Measurements from ENCODE around the gene FAM13B.
"Not testable (repeated sequence)": the region's sequence is repeated elsewhere in the genome, so short reads cannot be mapped to it uniquely, and the experiment has no call there.

FAM13B gene

DNA sequence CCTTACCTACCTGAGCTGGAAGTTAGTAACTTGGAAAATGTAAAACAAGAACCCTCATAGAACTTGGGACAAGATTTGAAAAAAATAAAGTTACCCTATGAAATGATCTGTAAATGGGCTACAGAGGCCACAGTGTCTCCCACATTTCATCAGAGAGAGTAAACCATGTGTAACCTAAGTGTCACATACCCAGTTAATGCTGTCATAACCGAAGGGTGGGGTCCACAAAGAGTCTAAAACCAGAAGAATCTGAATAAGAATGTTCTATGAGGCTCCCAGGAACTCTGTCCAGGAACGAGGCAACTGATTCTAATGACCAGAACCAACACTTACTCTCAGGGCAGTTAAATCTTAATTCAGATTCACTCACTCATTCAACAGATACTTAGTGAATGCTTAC, 1.0 kb upstream of the FAM13B start:
- no peak for DNase-seq

DNA sequence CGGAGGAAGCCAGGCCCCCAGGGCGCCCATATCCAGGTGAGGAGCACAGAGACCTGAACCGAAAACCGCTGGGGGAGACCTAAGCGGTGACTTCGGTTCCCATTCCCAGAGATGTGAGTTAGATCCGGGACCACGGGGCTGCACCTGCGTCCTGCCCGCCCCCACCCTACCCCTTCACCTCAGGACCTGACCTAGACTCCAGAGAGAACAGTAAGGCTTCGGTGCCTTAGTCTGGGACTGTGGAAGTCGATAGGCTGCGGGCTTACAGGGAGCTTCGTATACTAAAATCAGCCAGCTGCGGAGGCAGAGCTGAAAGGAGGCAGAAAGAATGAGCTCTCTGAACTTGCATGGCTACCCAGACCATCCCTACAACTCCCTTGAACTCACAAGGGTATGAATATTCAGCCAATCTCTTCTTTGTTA, 518 bp upstream of the FAM13B start:
- DNase-seq = no peak

- DNase-seq = peak; percentile 61 to 76
Measured at GRCh38 chr5:138032028-138032571, 779 bp downstream of the FAM13B start.

- no peak for DNase-seq
Measured at GRCh38 chr5:138029944-138030343, 2.9 kb downstream of the FAM13B start.

GRCh38 chr5:138029501-138029900, 3.4 kb downstream of the FAM13B start:
- DNase-seq = no peak

GRCh38 chr5:138028971-138029365, 3.9 kb downstream of the FAM13B start:
- DNase-seq = no peak

- DNase-seq = not testable (repeated sequence)
Measured at GRCh38 chr5:138028262-138028970, 4.5 kb downstream of the FAM13B start.

GRCh38 chr5:138026793-138027192, 6.1 kb downstream of the FAM13B start:
- not testable (repeated sequence) for DNase-seq

GRCh38 chr5:138025285-138025684, 7.6 kb downstream of the FAM13B start:
- DNase-seq = no peak

DNA sequence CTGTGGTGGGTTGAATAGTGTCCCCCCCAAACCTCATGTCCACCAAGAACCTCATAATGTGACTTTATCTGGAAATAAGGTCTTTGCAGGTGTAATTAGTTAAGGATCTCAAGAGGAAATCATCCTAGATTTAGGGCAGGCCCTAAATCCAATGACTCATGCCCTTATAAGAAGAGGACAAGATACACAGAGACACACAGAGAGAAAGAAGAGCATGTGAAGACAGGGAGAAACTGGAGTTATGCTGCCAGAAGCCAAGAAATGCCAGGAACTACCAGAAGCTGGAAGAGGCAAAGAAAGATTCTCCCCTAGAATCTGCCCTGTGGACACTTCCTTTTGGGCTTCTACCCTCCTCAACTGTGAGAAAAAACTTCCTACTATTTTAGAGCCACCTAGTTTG, 8.8 kb downstream of the FAM13B start:
- DNase-seq = no peak

DNA sequence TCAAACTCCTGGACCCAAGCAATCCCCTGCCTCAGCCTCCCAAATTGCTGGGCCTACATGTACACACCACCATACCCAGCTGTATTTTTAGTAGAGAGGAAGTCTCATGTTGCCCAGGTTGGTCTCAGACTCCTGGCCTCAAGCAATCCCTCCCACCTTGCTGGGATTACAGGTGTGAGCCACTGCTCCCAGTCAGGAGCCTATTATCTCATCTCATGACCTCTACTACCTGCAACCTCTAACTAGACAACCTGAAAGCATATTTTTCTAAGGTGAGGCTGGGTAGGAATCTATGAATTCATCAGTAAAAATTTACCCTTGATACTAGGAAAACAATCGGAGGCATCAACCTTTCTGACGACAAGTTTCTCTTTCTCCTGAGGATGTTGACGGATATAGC, 10.0 kb downstream of the FAM13B start:
- DNase-seq = no peak

DNA sequence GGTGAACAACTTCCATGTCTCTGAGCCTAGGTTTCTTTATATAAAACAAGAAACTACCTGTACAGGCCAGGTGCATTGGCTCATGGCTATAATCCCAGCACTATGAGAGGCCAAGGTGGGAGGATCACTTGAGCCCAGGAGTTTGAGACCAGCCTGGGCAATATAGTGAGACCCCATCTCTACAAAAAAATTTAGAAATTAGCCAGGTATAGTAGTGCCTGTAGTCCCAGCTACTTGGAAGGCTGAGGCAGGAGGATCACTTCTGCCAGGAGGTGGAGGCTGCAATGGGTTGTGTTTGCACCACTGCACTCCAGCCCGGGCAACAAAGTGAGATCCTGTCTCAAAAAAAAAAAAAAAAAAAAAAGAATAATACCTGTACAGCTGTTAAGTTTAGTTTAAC, 11.1 kb downstream of the FAM13B start:
- DNase-seq = no peak

- DNase-seq = no peak
Measured at GRCh38 chr5:138018849-138019248, 14.0 kb downstream of the FAM13B start.

DNA sequence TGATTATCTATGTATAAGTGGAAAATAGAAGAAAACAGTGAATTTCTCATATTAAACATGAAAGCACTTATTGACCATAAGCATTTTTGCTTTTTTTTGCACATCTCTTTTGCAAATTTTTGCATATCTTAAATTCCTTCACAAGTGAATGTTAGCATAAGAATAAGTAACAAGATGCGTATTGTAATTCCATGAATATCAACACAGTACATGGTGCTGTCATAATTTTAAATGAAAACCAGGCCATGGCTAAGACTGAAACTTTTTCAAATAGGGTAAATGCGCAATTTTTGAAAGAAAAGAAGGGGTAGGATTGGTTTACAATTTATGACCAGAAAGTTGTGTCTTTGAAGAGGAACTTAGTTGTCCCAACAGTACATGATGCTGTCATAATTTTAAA, 17.0 kb downstream of the FAM13B start:
- DNase-seq = no peak

DNA sequence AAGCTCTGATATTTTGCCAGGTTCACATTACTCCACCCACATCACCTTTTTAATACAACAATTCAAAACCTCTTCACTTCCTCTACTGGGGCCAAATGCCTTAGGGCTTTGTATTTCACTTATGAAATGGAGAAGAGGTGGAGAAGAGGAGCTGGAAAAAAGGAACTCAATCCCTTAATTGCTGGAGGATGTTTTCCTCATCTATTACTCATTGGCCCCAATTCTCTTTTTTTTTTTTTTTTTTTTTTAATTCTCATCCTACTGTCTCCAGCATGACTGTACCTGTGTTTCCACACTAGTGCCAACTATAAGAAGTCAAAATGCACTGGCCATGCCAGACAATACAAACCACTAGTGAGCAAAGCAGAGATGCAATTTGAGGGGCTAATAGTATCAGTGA, 20.9 kb downstream of the FAM13B start:
- DNase-seq = no peak

- DNase-seq = no peak
Measured at GRCh38 chr5:138000102-138000723, 32.7 kb downstream of the FAM13B start.

DNA sequence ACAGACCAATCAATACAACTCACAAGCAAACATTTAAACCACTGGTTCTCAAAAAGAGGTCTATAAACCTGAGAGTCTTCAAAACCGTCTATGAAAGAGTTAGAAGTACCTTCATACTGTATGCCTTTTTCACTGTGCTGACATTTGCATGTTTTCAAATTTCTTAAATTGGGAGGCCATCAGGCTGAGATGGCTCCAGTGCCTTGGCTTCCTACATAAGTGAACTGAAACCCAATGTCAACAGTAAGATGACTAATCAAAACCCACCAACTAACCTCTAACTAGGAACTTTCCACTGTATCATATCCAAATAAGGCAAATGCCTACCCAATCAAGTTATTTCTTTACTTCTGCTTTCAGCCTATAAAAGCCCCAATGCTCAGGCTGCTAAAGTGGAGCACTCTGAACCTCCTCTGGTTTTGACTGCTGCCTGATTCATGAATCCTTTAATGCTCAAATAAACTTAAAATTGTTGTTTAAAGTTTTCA, 35.1 kb downstream of the FAM13B start:
- DNase-seq = no peak

DNA sequence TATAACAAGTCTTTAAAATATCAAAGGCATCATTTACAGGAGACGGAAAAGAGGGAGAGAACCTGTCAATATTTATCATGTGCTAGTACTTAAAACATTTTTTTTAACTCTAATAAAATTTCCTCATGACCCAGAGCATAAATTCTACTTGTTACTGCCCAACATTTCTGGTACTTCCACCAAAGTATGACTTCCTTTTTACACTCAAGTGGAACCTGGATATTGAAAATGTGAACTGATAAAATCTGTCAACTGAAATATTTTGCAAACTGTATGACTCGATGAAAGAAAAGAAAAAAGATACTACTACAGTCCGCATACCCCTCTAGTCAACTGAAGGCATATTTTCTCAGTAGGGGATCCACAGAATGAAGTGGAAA, 37.1 kb downstream of the FAM13B start:
- no peak for DNase-seq

DNA sequence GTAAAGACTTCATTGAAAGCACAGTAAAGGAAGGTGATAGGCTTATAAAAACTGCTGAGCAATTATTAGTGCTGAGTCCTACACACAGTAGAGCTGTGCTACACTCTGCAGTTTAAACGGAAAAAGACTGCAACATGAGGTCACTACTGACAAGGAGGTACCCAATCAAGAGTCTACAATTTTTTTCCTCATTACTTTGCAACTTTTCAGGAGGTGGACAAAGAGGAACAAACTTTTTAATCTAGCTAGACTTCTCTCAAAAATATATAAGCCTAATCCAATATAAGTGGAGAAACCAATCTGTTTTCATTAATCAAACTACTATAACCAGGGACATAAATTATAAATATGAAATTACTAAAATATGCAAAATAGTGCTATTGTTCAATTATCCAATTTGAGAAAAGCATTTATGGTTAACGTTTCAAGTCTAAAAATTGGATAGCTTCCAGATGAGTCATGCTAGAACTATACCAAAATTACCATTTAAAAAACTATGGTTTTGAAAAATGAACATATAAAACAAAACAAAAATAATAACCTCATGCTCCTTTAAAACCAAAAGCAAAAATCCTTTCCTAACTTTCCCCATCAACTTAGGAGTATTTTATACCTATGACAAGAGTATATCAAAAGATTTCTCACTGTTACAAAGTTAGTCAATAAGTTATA, 37.7 kb downstream of the FAM13B start:
- DNase-seq = no peak

- no peak for DNase-seq
Measured at GRCh38 chr5:137994556-137994955, 38.3 kb downstream of the FAM13B start.

DNA sequence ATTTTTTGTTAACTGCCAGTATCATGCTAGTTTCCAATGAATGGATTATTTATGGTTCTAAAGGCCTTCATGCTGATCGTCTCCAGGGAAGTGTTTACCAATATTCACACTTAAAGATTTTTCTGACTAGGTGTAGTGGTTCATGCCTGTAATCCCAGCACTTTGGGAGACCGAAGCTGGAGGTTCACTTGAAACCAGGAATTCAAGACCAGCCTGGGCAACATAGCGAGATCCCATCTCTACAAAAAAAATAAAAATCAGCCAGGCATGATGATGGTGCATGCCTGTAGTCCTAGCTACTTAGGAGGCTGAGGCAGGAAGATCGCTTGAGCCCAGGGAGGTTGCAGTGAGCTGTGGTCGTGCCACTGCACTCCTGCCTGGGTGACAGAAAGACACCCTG, 43.5 kb downstream of the FAM13B start:
- DNase-seq = no peak

DNA sequence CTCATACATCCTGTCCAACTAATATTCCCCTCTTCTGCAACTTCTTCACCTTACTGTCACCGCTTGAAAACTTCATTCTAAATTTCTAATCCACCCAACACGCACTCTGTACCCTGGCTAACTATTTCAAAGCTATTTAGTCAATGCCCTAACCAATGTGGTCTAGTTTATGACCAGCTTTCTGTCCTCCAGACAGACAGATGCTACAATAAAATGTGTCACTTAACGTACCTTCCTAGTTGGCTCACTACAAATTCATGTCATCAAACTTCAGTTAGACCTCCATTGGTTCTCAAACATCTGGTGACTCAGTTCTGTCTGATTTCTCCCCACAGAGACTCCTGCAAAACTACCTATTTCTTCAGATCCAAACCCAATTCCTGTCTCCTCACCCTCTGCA, 57.7 kb downstream of the FAM13B start:
- DNase-seq = no peak

DNA sequence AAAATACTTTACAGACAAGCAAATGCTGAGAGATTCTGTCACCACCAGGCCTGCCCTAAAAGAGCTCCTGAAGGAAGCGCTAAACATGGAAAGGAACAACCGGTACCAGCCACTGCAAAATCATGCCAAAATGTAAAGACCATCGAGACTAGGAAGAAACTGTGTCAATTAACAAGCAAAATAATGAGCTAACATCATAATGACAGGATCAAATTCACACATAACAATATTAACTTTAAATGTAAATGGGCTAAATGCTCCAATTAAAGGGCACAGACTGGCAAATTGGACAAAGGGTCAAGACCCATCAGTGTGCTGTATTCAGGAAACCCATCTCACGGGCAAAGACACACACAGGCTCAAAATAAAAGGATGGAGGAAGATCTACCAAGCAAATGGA, 62.5 kb downstream of the FAM13B start:
- not testable (repeated sequence) for DNase-seq

GRCh38 chr5:137960819-137961218, 72.1 kb downstream of the FAM13B start:
- no peak for DNase-seq
